ENCODE data around the gene PEX11G.
A peak's percentile ranks its signal among the peaks of the same experiment; 100 is the strongest.

Gene PEX11G

GRCh38 chr19:7488736-7489353 is at the start of gene PEX11G:
TSS of gene PEX11G (minus strand) at chr19:7489035. CDS start at chr19:7489010, 25 bp downstream.
- no peak for TF ChIP-seq CTCF (conservative IDR thresholded peaks at IDR 0.05; ENCODE audit: low read depth, low read length)
- DNase-seq (ENCODE audit: low read depth): peak; percentile 58
- peak within 1 kb of the TSS; percentile 68 for H3K4me3 ChIP-seq (ENCODE audit: low read length)

GRCh38 chr19:7535998-7536695 is 47.3 kb upstream of the PEX11G start:
- DNase-seq (ENCODE audit: low read depth): no peak
- peak overlapping the region; percentile 87 for H3K4me3 ChIP-seq (ENCODE audit: low read length)

GRCh38 chr19:7535047-7535997 is 46.5 kb upstream of the PEX11G start, which contains the start of gene PNPLA6:
TSS of gene PNPLA6 (plus strand) at chr19:7535717. CDS start at chr19:7535789, 72 bp downstream.
- peak; percentile 71 for DNase-seq (ENCODE audit: low read depth)
- no peak for TF ChIP-seq CTCF (conservative IDR thresholded peaks at IDR 0.05; ENCODE audit: low read depth, low read length)
- peak within 1 kb of the TSS; percentile 87 for H3K4me3 ChIP-seq (ENCODE audit: low read length)

More at GRCh38 chr19:7535998-7536695, 47.3 kb upstream of the PEX11G start:
- TF ChIP-seq CTCF (conservative IDR thresholded peaks at IDR 0.05; ENCODE audit: low read depth, low read length): no peak

- peak; percentile 82 for DNase-seq (ENCODE audit: low read depth)
- peak; percentile 38 for TF ChIP-seq CTCF (conservative IDR thresholded peaks at IDR 0.05; ENCODE audit: low read depth, low read length)
- peak overlapping the region; percentile 87 for H3K4me3 ChIP-seq (ENCODE audit: low read length)
Measured at GRCh38 chr19:7534531-7535046, 45.8 kb upstream of the PEX11G start.

GRCh38 chr19:7533925-7534480 is 45.2 kb upstream of the PEX11G start:
- TF ChIP-seq CTCF (conservative IDR thresholded peaks at IDR 0.05; ENCODE audit: low read depth, low read length): no peak
- peak overlapping the region; percentile 87 for H3K4me3 ChIP-seq (ENCODE audit: low read length)
- DNase-seq (ENCODE audit: low read depth): peak; percentile 56

- no peak for TF ChIP-seq CTCF (conservative IDR thresholded peaks at IDR 0.05; ENCODE audit: low read depth, low read length)
- no peak for DNase-seq (ENCODE audit: low read depth)
- H3K4me3 ChIP-seq (ENCODE audit: low read length): peak overlapping the region; percentile 87
Measured at GRCh38 chr19:7533281-7533885, 44.5 kb upstream of the PEX11G start.

Measured in retinal pigment epithelial cell (primary cell).